Coronary artery (tissue), 2 donors: ENCODE measurements around the gene SLITRK5.
A peak's percentile ranks its signal among the peaks of the same experiment; 100 is the strongest.

Experiments used
- DNase-seq: peaks from one replicate; pipeline ENCODE4 v3.0.0-alpha.2; 2017; ENCODE audit warnings: low spot score
- H3K27ac ChIP-seq, 2 donors: fragments of 200-600 bp; sonication (generic); one replicate each; pipeline ENCODE4 v1.5.1; 2016 to 2019
- H3K4me3 ChIP-seq: fragments of 200-600 bp; sonication (generic); 2 replicates; pipeline ENCODE4 v1.5.1; 2016; ENCODE audit warnings: mild to moderate bottlenecking, moderate library complexity
- TF ChIP-seq, protein P1 (sequence below): fragments of 200-600 bp; sonication (generic); IDR thresholded peaks from one replicate; pipeline ENCODE4 v1.5.1; 2019; ENCODE audit warnings: antibody characterized with exemption

The SLITRK5 gene

GRCh38 chr13:87671753-87672605 is 808 bp downstream of the SLITRK5 start:
- TF ChIP-seq, protein P1, sequence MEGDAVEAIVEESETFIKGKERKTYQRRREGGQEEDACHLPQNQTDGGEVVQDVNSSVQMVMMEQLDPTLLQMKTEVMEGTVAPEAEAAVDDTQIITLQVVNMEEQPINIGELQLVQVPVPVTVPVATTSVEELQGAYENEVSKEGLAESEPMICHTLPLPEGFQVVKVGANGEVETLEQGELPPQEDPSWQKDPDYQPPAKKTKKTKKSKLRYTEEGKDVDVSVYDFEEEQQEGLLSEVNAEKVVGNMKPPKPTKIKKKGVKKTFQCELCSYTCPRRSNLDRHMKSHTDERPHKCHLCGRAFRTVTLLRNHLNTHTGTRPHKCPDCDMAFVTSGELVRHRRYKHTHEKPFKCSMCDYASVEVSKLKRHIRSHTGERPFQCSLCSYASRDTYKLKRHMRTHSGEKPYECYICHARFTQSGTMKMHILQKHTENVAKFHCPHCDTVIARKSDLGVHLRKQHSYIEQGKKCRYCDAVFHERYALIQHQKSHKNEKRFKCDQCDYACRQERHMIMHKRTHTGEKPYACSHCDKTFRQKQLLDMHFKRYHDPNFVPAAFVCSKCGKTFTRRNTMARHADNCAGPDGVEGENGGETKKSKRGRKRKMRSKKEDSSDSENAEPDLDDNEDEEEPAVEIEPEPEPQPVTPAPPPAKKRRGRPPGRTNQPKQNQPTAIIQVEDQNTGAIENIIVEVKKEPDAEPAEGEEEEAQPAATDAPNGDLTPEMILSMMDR = no peak
- H3K27ac ChIP-seq = peak overlapping the region in 1 of 2 donors; percentile 23
- peak; percentile 57 for DNase-seq
- peak overlapping the region; percentile 80 for H3K4me3 ChIP-seq

GRCh38 chr13:87674247-87674738 is 3.1 kb downstream of the SLITRK5 start:
- Histone ChIP-seq H3K27ac (no peak overlapping the region), H3K4me3 (peak overlapping the region; percentile 80)
- TF ChIP-seq, protein P1 = no peak
- peak; percentile 17 for DNase-seq

DNA sequence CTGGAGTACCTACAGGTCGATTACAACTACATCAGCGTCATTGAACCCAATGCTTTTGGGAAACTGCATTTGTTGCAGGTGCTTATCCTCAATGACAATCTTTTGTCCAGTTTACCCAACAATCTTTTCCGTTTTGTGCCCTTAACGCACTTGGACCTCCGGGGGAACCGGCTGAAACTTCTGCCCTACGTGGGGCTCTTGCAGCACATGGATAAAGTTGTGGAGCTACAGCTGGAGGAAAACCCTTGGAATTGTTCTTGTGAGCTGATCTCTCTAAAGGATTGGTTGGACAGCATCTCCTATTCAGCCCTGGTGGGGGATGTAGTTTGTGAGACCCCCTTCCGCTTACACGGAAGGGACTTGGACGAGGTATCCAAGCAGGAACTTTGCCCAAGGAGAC is 4.7 kb downstream of the SLITRK5 start:
- TF ChIP-seq, protein P1 = no peak
- Histone ChIP-seq H3K27ac (no peak overlapping the region), H3K4me3 (no peak overlapping the region)
- DNase-seq = no peak

DNA sequence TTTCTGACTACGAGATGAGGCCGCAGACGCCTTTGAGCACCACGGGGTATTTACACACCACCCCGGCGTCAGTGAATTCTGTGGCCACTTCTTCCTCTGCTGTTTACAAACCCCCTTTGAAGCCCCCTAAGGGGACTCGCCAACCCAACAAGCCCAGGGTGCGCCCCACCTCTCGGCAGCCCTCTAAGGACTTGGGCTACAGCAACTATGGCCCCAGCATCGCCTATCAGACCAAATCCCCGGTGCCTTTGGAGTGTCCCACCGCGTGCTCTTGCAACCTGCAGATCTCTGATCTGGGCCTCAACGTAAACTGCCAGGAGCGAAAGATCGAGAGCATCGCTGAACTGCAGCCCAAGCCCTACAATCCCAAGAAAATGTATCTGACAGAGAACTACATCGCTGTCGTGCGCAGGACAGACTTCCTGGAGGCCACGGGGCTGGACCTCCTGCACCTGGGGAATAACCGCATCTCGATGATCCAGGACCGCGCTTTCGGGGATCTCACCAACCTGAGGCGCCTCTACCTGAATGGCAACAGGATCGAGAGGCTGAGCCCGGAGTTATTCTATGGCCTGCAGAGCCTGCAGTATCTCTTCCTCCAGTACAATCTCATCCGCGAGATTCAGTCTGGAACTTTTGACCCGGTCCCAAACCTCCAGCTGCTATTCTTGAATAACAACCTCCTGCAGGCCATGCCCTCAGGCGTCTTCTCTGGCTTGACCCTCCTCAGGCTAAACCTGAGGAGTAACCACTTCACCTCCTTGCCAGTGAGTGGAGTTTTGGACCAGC is 5.3 kb downstream of the SLITRK5 start:
- peak overlapping the region; percentile 61 for H3K4me3 ChIP-seq
- H3K27ac ChIP-seq = no peak overlapping the region

DNA sequence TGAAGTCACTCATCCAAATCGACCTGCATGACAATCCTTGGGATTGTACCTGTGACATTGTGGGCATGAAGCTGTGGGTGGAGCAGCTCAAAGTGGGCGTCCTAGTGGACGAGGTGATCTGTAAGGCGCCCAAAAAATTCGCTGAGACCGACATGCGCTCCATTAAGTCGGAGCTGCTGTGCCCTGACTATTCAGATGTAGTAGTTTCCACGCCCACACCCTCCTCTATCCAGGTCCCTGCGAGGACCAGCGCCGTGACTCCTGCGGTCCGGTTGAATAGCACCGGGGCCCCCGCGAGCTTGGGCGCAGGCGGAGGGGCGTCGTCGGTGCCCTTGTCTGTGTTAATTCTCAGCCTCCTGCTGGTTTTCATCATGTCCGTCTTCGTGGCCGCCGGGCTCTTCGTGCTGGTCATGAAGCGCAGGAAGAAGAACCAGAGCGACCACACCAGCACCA is 5.9 kb downstream of the SLITRK5 start:
- TF ChIP-seq, protein P1 = no peak
- H3K4me3 ChIP-seq = peak overlapping the region; percentile 61
- no peak overlapping the region for H3K27ac ChIP-seq
- peak; percentile 50 for DNase-seq

More for the DNA sequence above, 5.3 kb downstream of the SLITRK5 start:
- peak; percentile 49 for DNase-seq
- TF ChIP-seq, protein P1 = no peak

- TF ChIP-seq, protein P1 = no peak
- no peak overlapping the region for H3K27ac ChIP-seq
- DNase-seq = peak; percentile 43
- H3K4me3 ChIP-seq = peak overlapping the region; percentile 61
Measured at GRCh38 chr13:87677496-87678371, 6.6 kb downstream of the SLITRK5 start.
